HG02852 (cell line): Measurements from ENCODE around the gene HHAT.

Experiments
- ATAC-seq: cut with Tn5 transposase; IDR thresholded peaks from one replicate; pipeline ENCODE4 v1.9.1; 2021; ENCODE audit warnings: mild to moderate bottlenecking, moderate library complexity; ENCODE audit not compliant: unreplicated experiment

HHAT gene

DNA sequence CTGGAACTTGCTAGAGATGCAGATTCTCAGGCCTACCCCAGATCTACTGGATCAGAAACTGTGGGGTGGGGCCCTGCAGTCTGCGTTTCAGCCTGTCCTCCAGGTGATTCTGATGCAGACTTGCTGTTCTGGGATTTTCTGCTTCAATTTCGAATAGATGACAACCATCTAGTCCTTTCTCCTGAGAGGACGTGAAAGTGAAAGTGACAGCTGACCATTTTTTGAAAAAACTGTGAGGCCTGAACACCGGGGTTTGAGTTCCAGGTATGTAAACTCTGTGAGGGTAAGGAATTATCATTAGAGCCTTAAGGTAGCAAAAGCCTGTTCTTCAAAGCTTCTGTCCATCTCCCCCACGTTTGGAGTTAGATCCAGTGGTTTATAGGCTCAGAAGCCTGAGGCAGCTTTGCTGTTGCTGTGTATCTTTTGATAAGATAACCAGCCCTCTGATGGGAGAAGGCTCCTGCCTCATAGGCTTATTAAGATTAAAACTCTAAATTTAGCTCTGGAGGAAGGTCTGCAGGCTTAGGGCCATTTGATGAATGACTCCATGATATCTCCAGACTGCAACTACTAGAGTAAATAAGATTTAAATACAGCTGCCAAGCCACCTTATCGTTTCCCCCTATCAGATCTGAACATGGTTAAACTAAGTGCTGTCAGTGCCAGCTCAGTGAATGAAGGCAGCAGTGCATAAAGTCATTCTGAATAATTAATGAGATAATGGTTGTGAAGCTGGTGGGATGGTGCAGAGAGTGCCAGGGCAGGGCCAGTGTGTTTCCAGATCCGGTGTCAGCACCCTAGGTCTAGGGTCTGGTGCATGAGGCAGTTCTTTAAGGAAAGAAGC lies 335.2 kb downstream of the HHAT start:
- ATAC-seq = no peak

DNA sequence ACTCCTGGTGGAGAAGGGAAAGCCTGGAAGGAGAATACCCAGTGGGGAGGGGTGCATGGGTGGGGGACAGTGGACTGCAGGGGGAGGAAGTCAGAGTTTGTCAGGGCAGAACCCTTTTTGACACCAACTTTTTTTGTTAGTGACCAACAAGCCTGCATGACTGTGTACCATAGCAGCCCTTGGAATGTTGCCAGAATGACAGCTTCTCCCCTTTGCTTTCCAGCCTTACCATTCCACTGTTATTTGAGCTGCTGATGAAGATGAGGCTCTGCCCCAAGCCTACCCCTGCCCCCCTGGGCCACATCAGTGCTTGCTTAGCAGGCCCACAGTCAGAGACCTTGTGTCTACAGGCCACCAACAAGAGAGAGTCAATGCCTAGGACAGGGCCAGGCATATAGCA lies 341.2 kb downstream of the HHAT start:
- no peak for ATAC-seq

DNA sequence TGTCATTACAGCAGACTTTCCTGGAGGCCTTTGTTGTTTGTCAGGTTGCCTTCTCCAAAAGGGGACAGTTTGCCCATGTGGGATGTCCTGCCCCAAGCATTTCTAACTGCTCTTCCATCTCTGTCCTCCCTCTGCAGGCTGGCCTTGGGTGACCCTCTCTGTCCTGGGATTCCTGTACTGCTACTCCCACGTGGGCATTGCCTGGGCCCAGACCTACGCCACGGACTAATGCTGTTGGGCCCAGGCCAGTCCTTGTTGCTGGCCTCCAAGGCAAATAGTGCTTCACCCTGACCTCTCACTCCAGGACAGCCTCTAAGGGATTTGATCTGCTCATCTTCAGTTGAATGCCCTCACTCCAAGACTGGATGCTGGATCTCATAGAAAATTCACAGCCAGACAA lies 345.4 kb downstream of the HHAT start:
- no peak for ATAC-seq

DNA sequence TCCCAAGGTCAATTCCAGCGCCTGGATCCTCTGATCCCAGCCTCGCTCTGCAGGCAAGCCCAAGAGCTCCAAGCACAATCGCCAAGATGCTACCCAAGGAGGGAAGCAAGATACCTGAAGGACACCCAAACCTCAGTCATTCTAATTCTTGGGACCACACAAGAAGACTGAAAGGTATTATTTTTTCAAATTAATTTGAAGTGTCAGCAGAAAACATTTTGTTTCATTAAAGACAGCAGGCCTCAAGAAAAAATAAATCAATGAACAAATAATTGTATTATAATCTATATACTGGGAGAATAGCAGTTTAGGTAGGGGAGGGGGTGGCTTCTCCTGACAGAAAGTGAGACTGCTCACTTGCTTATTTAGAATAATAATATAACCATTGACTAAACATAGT lies 347.8 kb downstream of the HHAT start:
- ATAC-seq = no peak

DNA sequence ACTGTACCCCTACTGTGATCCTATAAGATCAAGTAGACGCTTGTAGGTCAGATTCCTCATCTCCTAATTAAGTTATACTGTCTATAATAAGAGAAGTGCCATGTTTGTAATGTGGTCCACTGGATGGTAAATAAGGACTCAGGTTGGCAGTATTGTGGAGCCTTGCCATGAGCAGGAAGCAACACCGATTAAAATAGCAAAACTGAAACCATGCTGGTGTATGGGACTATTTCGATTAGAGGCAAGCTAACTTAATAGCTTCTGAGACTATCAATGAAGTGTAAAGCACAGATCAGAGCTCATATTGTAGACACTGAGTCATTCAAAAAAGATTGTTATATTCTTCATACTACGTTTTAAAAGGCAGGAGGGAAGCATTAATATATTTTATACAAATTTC lies 348.8 kb downstream of the HHAT start:
- no peak for ATAC-seq

DNA sequence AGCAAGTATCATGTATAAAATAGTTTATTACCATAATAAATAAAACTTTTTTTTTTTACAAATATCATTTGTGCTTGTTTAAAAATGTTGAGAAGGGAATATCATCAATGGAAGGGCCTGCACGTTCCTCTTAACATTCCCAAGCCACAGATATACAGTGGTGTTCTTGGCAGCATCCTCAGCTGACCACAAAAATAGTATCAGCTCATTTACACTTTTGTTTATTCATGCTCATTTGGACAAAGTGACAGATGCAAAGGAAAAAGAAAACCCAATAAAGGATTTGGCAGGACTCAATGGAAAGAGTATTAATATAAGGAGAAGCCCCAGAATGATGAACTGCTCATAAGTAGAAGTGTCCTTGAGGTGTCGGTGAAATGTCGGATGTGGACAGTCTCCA lies 349.6 kb downstream of the HHAT start:
- no peak for ATAC-seq

DNA sequence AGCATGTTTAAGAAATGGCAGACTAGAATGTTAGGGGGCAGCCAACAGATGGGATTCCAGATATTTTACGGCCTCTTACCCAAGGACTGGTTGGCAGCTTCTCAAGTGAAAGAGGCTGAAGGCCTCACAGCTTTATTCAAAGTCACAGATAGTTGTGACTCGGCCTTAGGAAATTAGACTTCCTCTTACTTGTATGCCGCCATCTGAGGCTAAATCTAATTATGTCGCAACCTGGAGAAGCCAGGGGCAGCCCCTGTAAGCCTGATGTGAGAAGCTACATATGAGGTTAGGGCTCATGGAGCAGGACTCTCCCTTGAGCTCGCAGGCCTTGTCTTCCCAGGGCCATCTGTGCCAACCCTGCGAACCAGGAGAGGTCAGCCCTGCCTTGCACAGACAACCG lies 352.5 kb downstream of the HHAT start:
- no peak for ATAC-seq

DNA sequence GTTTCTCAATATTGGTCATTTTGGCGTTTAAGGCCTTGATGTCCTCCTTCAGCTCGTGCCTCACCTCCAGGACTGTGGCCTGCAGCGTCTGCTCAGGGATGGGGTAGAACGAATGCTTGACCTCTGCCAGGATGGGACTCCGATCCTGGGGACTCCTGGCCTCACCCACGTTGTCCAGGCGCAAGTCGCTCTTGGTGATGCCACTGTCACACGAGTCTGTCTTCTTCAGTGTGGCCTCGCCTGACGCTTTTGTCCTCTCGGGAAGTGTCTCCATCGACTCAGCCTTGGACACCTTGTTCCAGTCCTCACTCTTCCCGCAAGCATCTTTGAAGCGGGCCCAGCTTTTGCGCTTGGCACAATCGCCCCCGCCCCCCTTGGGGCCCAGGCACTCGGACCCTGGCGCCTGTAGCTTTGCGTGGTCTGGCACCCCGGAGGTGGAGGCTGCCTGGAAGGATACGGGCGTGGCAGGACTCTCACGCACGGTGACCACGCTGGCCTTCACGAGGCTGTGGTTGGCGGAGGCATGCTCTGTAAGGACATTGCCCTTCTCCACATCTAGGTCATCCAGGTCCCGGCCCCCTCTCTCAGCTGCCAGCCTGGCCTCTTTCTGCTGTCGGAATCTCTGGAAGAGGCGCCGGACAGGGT lies 354.8 kb downstream of the HHAT start:
- ATAC-seq = no peak

DNA sequence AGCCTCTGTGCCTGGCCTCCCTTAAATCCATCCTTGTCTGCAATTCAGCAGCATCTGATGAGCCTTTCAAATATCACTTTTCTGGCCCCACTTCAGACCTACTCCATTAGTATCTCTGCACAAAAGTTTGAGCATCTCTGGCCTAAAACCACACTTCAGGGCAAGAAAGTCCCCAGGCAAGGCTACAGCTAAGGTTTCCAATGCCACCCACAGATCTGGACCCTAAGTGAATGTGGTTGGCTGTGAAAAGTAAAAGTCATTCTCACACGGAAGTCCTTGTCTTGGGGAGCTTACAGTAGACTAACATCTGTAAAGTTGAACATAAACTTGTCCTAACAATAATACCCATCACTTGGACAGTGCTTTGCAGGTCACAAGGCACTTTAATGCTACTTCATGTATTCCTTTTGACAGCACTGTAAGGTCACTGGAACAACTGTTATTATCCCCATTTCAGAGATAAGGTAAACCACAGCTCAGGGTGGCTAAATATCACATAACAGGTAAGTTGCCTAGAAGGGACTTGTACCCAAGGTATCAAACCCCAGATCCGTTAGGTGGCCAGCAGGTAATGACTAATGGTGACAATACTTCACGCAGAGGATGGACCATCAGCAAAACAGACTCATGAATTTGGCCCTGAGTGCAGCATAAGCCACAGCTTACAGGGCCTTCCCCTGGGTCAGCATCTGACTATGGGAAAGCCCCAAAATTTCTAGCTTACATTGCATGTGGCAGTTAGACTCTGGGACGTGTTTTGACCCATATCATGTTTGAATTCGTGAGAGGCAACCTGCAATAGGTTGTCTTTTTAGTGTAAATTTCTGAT lies 356.0 kb downstream of the HHAT start:
- peak; percentile 92 for ATAC-seq

DNA sequence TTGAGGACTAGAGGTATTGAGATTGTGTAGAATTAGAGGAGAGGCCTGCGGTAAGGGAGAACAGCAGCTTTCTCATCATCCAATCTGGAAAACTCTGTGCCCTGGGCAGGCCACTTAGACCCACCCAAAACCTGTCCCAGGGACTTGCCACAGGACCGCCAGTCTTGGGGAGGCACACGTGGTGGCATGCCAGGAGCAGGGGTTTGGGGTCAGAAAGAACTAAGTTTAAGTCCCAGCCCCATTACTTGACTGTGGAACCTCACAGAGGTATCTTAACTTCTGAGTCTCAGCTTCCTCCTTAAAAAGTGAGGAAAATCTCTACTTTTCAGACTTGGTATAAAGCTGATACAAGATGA lies 356.6 kb downstream of the HHAT start:
- ATAC-seq = no peak

DNA sequence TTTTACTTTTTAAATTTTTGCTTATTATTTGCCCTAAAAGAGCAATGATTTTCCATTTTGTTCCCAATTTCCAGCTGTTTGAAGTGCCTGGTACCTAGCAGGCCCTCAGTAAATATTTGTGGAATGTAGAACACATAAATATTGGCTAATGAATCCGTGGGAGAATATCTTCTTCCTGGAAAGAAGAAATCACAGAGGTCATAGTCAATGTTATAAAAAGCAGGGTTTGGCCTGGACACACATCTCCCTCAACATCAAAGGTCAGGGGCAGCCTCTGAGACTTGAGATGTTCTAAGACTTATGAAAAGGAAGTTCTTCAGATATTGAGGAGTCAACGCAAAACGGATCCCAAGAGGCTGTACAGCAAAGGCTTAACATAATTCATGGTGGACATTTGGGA lies 358.1 kb downstream of the HHAT start:
- no peak for ATAC-seq

DNA sequence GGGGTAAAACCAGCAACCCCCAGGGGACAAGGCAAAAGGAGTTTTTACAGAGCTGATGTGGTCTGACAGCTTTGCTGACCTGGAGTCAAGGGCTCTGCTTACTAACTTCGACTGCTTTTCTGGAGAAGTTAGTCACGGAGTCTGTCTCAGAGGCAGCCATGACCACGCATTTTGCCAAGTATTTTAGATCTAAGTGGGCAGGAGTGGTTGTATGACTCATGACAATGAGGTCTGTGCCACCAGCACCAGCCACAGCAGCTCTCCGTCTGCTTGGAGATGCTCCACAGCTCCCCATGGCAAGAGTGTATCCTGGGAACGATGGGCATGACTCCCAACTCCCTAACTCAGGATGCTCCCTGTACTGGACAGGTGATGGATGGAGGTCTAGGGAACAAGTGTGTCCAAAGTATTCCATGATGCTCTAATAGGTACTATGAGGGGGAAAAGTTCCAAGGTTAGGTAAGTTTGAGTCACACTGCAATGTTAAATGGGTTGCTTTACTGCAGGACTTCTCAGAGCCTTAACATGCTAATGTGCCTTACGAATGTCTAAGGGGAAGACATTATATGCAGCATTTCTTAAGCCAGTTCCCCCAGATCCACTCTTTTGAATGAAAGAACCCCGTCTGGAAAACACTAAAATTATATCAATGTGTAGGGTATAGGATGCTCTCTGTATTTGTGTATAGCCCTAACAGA lies 359.0 kb downstream of the HHAT start:
- no peak for ATAC-seq

DNA sequence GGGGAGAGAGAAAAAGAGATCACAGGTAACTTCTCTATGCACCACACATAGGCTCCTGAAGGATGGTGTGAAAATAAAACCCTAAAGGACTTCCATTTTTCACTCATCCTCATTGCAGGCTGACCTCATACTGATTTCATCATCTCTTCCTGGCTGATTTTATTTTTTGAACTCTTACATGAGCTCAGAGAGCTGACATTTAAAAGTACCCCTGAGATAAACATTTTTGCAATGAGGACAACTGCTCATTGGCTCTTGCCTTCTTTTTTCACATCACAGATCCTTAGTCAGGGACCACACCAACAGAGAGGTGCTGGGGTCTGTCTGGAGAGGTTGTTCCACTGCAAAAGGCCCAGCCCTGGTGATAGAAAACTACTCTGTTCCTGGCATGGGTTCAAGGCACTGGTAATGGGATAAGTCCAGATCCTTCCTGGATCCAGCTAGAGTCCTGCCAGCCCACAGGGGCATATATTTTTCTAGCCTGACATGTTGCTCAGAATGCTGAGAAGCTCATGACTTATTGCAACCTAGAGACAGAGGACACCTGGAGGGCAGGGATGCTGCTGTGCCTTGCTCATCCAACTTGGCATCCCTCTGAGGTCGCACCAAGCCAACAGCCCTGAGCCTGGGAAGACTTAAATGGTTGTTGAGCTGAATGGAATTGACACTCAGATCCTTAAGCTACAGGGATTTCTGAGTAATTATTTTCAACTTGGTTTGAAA lies 360.0 kb downstream of the HHAT start:
- no peak for ATAC-seq

DNA sequence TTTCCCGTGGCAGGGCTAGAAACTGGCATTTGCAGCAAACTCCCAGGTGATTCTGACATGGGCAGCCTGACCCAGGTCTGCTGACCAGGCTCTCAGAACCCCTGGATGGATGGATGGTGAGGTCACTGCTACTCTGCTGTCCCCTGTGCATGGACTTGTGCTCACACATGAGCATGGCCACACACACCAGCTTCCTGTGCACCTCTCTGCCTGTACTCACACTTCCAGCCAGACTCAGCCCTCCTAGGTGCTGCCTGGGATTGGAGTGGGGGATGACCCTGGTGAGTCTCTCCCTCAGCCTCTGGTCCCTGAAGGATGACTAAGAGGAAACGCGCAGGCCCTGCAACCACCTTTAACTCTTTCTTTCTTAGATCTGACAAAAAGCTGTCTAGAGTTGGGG lies 361.1 kb downstream of the HHAT start:
- ATAC-seq = no peak

DNA sequence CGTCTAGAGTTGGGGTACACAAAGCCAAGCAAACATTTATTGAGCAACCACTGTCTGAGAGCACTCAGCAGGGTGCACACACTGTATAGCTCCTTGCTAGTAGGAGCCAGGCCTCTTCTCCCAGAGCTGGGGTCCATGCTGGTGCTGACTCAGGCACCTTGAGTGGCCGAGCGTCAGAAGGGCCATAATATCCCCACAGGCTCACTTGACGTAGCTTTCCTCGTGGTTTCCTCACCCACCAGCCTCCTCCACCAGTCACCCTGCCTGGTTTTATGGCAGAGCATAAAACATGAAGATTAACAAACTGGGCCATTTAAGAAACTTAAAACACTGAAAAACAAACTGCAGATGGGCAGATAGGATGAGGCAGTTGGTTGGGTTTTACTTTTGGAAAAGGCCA lies 361.5 kb downstream of the HHAT start:
- ATAC-seq = no peak

DNA sequence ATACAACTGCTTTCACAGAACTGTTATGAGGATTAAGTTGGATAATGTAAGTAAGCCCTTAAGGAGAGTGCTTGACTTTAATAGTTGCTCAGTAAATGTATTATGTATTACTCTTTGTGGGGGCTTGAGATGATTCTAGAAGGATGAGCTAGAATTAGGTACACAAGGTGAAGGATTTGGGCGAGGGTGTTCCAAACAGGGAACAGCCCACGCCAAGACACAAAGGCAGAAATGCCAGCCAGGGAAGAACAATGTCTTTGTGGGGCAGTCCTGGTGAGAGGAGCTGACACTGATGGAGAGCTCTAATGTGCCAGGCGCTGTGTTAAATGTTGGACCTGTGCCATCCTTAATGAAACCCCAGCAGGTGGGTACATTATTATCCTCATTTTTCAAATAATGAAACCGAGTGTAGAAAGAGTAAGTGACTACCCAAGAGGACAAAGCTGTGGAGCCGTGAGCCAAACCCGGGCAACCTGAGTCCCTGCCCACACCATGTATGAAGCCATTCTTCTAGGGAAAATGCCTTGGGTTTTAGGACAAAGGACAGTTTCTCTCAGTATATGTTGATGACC lies 362.4 kb downstream of the HHAT start:
- ATAC-seq = no peak

DNA sequence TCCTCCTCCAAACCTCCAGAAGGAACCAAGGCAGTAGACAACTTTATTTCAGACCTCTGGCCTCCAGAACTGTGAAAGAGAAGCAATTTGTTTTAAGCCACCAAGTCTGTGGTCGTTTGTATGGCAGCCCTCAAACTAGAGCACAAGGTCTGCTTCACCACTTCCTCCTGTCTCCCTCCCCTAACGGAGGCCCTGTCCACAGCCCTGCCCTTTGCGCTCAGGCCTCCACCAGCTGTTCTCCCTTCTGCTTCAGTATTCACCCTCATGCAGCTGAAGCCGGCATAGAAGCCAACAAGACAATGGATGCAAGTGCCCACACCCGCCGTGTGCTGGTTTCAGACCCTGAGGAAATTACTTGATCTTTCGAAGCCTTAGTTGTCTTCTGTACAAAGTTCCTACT lies 364.1 kb downstream of the HHAT start:
- peak; percentile 40 for ATAC-seq

DNA sequence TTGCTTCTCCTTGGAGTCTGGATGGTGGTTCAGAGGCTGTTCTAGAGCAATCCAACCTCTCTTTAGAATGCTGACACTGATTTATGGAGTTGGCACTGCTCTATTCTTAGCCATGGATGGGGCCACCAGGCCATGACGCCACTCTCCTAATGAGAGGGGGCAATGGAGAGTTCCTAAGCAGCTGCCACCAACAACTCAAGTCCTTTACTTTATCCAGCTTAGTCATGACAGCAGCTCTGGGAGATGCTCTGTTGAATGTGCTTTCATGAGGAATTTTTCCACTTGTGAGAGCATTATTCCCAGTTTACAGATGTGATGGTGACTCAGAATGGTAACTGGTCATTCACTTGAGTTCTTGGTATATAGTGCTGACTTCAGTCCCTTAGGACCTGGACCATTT lies 366.3 kb downstream of the HHAT start:
- no peak for ATAC-seq

DNA sequence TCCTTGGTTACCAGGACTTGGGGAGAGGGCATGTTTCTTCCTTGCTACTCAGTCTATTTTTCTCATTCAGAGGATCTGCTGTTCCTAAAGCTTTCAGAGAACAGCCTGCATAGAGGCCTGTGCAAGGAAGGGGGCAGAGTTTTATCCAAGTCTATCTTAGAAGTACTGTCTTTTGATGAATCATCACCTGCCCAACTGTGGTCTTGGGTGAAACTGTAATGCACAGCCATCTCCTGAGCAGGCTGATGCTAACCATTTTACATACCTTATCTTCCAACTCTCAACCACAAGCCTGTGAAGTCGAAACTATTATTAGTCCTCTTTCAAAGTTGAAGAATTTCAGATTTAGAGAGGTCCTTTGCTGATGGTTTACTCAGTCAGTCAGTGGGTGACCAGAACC lies 368.0 kb downstream of the HHAT start:
- ATAC-seq = peak; percentile 96

DNA sequence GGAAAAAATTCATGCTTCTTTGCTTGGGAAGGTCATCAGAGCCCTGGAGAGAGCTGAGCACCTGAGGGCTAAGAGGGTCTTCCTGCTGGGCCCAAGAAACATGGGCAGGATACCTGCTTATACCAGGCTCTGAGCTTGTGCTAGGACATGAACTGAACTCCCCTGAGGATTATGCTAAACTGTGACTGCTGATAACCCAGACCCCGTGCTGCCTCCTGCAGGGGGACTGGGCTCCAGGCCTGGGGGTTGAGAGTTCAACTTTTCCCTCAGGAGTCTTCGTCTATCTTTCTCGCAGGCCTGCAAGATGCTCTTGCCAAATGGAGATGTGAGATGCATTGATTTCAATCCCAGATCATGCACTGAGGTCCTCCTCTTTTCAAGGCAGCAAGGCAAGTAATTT lies 368.5 kb downstream of the HHAT start:
- ATAC-seq = no peak
